ENCODE results near the gene ANKS1B. TPM values are rescaled to one million over a fixed set of nuclear protein-coding genes. Genes with fewer than 3 reads are reported as not detected.
A peak's percentile ranks its signal among the peaks of the same experiment; 100 is the strongest.
"Not testable (repeated sequence)": the region's sequence is repeated elsewhere in the genome, so short reads cannot be mapped to it uniquely, and the experiment has no call there.

The ANKS1B gene
- 10.6 TPM for total RNA-seq

DNA sequence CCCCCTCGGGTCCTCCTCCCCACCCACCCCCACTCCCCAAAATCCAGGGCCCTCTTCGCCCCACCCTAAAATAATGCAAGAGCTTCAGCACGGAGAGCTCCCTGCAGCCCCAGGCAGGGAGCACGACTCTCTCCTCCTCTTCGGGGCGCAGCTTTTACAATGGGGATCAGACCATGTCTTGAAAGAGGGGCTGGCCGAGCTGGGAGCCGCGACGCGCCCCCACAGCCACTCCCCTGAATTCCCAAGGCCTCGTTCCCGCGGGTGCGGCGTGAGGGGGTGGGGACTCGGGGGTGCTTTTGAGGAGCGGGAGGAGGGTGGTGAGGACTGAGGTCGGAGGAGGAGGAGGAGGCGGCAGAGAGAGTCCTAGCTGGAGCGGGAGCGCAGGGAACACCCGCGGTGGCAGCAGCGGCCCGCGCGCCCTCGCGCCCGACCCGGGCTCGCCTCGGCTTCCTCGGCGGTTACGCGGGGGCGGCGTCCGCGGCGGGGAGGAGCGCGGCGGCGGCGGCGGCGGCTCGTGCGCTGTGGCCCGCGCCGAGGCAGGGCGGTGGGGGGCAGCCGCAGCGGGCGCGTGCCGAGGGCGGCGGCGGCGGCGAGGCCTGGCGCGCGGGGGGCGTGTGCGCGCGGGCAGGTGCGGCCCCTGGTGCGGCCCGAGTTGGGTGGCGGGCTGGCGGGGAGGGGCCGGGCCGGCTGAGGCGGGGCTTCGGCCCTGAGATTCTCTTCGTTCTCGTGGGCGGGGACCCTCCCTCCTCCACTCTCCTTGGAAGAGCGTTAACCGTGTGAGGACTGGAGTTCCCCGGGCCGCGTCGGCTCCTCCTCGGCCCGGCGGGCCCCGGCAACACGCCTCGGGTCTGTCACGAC is at the start of gene ANKS1B:
Gene ANKS1B, minus strand, starts transcription at position 666 of the 858 bp plus-strand sequence. CDS start 699 bp downstream, outside the sequence.
- peak; percentile 19 for DNase-seq (ENCODE audit: low spot score)

DNA sequence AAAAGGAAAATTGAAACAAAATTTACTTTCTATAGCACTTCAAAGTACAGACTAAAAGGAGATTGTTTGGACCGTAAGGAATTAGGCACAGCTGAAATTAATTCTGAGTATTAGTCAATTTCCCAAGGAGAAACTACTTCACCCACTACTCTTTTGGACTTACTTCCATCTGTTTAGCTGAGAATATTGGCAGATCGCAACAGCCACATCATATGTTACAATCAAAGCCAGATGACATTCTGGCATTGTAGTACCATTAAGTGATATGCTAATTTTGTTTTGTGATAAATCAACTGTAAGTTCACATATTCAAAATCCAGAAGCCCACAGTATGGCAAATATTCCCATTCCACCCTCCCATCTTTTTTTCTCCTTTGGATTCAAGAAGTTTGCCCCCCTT is 47.1 kb upstream of the ANKS1B start:
- DNase-seq (ENCODE audit: low spot score): no peak

DNA sequence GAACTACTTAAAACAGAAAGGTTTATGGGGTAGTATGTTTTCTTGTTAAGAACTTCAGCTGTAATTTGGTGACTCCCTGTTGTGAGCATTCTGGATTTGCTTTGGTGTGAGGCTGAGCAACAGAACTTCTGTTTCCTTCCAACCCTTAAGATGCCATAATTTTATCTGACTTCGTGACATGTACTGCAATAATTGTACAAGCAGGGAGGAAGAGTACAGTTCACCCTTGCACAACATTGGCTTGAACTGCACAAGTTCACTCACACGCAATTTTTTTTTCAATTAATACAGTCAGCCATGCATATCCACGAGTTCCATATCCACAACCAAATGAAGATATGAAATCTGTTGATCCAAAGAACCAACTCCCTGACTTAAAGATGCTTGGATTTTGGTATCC is 42.9 kb upstream of the ANKS1B start:
- DNase-seq (ENCODE audit: low spot score): no peak

DNA sequence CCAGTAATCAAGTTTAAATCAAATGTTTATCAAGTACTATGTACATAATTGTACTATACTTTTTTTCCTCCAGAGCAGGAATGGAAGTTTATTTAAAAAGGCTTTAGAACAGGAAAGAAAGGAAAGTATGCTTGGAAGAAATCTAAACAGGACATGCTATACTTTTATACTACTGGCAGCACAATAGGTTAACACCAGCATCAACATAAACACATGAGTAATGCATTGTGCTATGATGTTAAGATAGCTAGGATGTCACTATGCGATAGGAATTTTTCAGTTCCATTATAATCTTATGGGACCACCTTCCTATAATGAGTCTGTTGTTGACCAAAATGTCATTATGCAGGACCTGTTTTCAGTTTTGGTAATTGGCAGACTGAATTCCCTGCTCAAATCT is 41.5 kb upstream of the ANKS1B start:
- no peak for DNase-seq (ENCODE audit: low spot score)

DNA sequence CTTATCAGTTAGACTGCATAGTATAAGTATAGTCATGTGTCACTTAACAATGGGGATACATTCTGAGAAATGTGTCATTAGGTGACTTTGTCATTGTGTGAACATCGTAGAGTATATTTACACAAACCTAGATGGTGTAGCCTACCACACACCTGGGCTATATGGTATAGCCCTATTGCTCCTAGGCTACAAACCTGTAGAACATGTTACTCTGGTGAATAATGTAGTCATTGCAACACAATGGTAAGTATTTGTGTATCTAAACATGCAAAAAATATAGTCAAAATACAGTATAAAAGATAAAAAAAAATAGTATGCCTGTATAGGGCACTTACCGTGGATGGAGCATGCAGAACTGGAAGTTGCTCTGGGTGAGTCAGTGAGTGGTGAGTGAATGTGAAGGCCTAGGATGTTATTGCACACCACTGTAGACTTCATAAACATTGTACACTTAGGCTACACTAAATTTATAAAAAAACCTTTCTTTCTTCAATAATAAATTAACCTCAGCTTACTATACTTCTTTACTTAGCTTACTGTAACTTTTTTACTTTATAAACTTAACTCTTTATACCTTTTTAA is 40.3 kb upstream of the ANKS1B start:
- no peak for DNase-seq (ENCODE audit: low spot score)

DNA sequence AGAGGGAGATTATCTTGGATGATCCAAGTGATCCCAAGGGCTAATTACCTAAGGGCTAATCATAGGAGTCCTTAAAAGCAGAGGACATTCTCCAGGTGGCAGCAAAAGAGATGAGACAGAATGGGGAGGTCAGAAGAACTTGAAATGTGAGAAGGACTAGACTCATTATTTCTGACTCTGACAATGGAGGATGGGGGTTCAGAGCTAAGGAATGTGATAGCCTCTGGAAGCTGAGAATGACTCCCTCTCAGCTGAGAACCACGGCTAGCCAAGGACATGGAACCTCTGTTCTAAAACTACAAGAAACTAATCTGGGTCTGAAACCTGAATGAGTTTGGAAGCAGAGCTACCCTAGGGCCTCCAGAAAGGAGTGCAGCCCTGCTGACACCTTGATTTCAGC is 35.6 kb upstream of the ANKS1B start:
- no peak for DNase-seq (ENCODE audit: low spot score)

DNA sequence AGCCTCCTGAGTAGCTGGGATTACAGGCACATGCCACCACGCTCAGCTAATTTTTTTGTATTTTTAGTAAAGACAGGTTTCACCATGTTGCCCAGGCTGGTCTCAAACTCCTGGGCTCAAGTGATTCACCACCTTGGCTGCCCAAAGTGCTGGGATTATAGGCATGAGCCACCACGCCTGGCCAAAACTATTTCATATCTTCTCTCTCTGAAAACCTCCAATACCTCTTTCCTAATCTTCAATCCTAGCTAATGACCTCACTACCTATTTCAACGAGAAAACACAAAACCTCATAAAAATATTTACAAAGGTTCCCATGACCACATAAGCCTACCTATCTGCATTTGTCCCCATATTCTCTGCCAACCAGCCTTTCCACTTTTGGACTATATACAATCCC is 32.3 kb upstream of the ANKS1B start:
- no peak for DNase-seq (ENCODE audit: low spot score)

DNA sequence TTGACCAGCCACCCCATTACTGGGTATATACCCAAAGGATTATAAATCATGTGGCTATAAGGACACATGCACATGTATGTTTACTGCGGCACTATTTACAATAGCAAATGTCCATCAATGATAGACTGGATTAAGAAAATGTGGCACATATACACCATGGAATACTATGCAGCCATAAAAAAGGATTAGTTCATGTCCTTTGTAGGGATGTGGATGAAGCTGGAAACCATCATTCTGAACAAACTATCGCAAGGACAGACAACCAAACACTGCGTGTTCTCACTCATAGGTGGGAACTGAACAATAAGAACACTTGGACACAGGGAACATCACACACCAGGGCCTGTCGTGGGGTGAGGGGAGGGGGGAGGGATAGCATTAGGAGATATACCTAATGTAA is 31.6 kb upstream of the ANKS1B start:
- not testable (repeated sequence) for DNase-seq (ENCODE audit: low spot score)

DNA sequence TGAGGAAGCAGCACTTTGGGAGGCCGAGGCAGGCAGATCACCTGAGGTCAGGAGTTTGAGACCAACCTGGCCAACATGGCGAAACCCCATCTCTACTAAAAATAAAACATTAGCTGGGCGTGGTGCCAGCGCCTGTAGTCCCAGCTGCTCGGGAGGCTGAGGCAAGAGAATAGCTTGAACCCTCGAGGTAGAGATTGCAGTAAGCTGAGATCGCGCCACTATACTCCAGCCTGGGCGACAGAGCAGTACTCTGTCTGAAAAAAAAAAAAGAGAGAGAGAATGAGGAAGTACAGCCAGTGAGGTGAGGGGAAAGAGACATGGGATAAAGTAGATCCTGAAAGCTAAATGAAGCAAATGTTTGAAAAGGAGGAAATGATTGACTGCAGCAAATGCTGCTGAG is 21.1 kb upstream of the ANKS1B start:
- DNase-seq (ENCODE audit: low spot score): not testable (repeated sequence)

DNA sequence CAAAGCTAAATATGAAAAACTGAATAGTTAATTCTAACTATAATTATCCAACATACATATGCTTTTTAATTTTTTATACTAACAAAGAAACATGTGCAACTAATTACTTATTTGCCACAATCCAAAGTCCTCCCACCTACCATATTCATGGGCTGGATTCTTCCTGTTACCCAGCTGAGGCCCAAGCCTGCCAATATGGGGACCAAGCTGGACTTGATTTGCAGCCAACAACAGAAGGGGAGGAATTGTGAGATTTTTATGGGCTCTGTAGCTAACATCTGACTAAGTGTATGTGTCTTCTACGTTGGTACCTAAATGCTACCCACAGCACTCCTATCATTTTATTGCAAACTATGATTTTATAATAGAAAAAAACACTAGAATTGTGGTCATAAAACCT is 13.1 kb upstream of the ANKS1B start:
- DNase-seq (ENCODE audit: low spot score): no peak

DNA sequence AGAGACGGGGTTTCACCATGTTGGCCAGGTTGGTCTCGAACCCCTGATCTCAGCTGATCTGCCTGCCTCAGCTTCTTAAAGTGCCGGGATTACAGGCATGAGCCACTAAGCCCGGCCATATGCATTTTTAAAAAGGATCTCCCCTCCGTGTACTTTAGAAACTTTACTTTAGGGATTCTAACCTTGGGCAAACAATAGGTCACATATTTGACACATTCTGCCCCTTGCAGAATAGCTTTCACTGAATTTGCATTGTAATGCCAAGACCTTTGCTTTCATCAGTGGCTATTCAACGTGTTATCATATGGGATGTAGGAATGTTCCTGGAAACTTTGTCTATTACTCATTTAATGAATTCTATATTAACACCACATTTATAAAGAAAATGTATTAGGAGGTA is 11.4 kb upstream of the ANKS1B start:
- no peak for DNase-seq (ENCODE audit: low spot score)

DNA sequence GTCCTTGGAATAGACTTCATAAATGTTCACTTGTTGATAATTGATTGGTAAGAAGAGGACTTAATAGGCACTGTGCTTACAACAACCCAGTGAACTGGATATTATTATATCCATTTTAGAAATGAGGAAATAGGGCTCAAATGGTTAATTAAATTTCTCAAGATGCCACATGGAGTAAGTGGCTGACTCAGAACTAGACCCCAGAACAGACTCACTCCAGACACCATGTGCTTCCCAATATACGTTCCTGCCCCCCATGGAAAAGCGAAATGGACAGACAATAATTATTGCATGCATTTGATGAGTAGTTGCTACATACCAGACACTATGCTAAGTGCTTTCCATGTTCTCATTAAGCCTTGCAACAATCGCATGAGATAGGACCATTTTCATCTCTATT is 895 bp upstream of the ANKS1B start:
- DNase-seq (ENCODE audit: low spot score): no peak

DNA sequence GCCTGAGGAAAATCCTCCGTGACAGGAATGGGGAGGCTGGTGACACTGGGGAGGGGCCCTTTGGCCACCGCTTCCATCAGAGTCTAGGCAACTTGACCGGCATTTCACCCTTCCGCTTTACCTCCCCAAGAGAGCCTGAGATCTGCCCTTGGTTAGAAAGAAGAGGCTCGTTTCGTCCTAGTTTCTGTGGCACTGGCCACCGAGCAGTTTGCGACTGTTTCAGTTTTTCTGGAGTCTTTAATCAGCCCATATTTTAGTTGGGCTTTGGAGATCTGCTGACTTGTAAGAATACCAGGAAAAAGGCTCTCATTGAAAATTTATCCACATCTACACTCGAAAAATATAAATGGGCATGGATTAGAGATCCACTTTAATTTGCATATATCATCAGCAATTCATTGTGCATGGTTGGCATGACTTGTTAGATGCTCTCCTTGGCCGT is 414 bp upstream of the ANKS1B start:
- no peak for DNase-seq (ENCODE audit: low spot score)

DNA sequence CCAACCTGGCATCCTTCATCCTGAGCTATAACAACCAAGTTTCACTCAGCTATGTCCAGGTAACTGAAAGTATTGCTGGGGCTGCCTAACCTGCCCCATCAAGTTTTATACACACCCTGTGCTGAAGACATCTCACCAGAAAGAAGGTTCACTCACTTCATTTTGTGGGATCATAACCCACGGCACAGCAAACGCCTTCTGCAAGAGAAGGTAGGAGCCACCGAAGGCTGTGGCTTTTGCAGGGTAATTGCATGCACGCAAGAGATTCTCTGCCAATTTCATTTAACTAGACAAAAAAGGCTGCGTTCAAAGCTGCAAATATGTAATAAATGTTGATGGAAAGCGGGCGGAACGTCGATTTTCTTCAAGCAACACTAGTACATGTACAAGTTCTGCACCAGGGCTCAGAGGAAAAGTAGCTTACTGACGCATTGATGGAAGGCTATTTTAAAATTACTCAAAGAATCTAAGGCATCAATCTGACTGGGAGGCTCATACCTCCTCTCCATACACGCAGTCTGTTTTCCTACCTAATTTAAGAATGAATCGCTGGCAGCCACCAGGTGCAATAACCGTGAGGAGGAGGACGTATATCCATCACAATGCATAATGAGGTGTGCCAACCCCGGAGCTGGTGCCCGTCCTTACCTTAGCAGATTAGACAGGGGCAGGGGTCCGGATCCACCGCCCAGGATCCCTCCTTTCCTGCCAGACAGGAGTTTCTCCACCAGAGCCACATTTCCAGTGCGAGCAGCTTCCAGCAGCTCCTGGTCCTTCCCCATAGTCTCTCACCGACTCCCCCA is 1.1 kb downstream of the ANKS1B start:
- no peak for DNase-seq (ENCODE audit: low spot score)

DNA sequence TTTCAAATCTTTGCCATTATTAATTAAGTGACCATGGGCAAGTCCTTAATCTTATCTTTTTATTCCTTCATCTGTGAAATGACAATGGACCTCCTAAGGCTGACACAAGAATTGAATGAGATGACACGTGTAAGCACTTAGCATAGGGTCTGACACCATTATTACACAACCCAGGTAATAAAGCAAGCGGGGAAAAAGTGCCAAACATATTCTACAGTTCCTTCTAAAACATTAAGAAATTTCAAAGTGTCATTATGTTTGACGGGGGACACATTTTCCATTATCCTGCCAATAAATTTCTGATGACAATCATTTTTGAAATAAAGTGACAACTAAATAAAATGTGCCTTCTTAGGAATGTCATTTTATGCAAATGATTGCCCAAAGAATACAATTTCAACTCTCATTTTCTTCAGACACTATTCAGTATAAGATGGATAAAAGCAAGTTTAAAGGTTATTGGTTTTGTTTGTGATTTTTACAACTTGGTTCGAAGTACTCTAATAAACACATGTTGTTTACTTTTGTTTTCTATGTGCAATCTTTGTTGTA is 3.0 kb downstream of the ANKS1B start:
- DNase-seq (ENCODE audit: low spot score): no peak

DNA sequence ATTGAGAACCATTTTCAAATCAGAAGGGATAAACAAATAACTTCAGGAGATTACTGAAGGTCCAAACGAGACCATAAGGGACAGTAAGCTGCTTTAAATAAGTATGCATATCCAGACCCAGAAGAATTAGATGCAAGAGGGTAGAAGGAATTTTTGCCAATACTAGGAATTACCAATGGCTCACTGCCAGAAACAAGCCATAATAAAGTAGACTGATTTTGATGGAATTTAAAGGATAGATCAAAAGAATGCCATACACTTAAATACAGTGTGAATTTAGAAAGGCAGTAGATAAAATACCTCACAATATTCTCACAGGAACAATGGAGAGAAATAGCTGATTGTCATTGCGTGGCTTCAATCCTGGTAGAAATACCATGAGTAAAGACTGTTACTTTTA is 5.3 kb downstream of the ANKS1B start:
- no peak for DNase-seq (ENCODE audit: low spot score)

DNA sequence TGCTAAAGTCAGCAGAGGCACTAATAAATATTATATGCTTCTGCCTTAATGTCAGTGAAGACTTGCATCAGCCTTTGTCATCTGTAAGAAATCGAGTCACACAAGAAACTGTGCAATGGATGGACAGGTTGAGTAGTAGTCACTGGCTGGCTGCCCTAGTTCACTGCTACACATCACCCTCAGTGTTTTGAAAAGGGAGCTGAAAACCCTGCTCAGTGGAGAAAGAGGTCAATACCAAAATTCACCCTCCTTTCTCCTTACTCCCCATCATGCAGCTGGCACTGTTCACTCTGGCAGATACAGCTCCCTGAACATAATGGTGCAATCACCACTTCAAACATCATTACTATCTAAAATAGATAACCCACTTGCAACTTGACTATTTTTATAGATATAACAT is 6.6 kb downstream of the ANKS1B start:
- no peak for DNase-seq (ENCODE audit: low spot score)

DNA sequence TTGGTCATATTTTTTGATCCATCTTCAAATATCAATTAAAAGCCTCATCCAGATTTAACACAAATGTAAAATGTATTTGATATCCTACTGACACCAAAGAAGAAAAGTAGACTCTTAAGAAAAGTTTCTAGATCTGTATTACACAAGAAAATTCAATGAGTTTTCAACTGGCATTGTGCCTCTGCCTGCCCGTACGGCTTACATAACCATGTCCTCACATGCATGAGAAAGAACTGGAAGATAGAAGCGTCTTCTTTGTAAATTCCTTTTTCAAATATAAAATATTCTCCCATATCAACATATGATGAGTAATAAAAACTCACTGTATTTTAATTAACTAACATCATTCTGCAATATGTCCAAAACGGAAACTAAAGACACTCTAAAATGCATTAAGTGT is 7.2 kb downstream of the ANKS1B start:
- no peak for DNase-seq (ENCODE audit: low spot score)

DNA sequence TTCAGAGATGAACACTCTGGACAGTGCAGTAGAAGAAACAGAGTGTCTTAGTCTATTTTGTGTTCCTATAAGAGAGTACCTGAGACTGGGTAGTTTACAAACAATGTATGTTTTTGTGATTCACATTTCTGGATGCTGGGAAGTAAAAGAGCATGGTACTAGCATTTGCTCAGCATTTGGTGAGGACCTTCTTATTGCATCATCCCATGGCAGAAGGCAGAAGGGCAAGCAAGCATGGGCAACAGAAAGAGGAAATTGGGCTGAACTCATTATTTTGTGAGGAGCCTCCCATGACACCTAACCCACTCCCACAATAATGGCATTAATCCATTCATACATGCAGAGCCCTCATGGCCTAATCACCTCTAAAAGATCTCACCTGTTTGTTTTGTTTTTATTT is 8.0 kb downstream of the ANKS1B start:
- DNase-seq (ENCODE audit: low spot score): no peak

DNA sequence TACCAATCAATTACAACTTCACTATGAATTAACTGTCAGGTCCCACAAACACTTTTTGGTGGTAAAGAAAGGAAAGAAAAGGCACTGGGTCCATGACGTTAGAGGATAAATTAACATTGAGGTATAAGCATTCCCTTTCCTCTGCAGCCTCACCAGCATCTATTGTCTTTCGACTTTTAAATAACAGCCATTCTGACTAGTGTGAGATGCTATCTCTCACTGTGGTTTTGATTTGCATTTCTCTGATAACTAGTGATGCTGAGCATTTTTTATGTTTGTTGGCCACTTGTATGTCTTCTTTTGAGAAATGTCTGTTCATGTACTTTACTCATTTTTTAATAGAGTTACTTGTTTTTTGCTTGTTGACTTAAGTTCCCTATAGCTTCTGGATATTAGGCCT is 9.4 kb downstream of the ANKS1B start:
- no peak for DNase-seq (ENCODE audit: low spot score)

DNA sequence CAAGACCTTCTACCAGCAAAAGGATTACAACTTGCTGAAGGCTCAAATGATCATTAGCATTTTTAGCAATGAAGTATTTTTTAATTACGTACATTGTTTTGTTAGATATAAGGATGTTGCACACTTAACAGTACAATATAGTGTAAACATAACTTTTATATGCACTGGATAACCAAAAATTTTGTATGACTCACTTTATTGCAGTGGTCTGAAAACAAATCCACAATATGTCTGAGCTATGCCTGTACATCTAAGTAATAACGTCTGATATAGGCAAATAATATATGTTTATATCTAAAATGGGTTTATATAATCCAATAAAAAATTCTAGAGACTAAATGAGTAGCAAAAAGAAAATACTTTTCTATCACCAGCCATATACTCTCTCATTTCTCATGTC is 10.6 kb downstream of the ANKS1B start:
- DNase-seq (ENCODE audit: low spot score): no peak

DNA sequence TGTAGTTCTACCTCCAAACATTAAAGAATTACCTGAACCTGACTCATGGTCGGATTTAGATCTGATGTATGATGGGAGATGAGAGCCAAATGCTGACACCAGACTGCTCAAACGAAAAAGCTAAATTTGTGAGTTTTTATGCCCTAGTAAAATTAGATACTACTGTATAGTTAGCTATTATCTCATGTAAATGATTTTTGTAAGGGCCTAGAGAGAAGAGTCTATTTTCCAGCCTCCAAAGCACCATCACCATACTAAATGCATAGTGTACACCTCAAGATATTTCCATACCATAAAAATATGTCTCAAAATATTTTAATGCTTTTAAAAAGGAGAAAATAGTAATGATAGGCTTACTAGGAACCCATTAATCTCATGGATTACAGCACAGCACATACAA is 18.3 kb downstream of the ANKS1B start:
- no peak for DNase-seq (ENCODE audit: low spot score)
